ENCODE results near the gene PLPP4. TPM values are rescaled to one million over a fixed set of nuclear protein-coding genes. Genes with fewer than 3 reads are reported as not detected.

The PLPP4 gene
- polyA plus RNA-seq, 3 donors: 6.0 to 7.6 (median 6.2) TPM

- DNase-seq (ENCODE audit: low read depth in 3 of 3, low spot score in 2 of 3): no peak
Measured at GRCh38 chr10:120514959-120515358, 57.9 kb downstream of the PLPP4 start.

DNA sequence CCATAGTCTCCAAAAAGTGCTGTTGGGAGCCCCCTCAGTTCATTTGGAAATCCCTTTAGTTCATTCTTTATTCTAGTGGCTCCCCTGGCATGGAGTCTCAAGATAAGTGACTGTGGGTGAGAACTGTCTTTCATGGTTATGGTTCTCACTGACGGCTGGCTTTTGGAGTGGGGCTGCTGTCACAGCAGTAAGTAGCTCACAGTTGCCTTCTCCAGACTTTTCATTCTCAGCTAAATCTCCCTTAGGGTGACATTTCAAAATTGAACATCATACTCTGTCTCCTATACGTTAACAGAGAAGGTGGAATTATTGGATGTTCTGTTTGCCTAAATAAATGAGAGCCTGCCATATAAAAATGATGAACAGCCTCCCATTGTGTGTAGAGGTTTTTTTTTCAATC lies 58.7 kb downstream of the PLPP4 start:
- no peak for DNase-seq (ENCODE audit: low read depth in 3 of 3, low spot score in 2 of 3)

- DNase-seq (ENCODE audit: low read depth in 3 of 3, low spot score in 2 of 3): no peak
Measured at GRCh38 chr10:120516426-120516825, 59.4 kb downstream of the PLPP4 start.

DNA sequence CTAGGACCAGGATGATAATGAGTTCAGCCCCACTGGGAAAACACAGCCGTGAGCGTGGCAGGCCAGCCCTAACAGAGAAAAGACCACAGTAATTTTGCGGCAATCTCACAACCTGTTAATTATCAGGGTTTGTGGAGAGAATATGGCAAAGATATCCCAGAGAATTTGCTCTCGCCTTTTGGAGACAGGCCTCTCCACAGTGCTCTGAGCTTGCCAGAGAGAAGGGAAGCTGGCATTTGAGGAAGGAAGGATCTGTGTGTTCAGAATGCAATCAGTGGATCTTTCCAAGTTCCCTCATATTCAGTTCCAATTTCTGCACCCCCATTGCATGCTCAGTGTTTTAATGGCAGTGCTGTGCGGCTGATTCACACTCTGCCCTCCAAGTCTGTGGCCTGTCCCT lies 60.2 kb downstream of the PLPP4 start:
- DNase-seq (ENCODE audit: low read depth in 3 of 3, low spot score in 2 of 3): no peak

DNA sequence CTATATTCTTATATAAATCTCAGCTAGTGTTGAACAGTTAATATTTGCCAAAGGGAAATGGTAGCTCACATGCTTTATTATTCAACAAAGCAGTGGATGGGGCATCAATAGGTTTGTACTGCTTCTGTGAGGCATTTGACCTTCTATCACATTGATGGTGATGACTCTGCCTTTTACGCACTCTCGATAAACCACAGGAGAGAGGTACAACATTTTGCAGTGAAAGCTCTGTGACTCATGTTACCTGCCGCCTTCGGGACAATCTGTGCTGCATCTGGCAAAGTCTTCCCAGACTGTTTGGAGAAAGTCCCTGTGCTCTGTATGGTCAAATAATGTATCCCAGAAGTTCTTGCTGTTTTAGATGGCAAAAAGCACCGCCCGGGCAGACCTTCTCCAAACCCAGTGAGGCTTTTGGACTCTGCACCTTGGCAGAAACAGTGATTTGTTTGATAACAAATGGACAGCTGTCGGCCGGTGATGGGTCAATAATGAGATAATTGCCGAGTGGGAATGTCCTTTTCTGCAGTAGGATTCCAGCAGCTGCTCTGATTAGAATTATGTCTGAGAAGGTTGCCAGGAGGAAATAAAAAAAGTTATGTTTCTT lies 61.0 kb downstream of the PLPP4 start:
- no peak for DNase-seq (ENCODE audit: low read depth in 3 of 3, low spot score in 2 of 3)

DNA sequence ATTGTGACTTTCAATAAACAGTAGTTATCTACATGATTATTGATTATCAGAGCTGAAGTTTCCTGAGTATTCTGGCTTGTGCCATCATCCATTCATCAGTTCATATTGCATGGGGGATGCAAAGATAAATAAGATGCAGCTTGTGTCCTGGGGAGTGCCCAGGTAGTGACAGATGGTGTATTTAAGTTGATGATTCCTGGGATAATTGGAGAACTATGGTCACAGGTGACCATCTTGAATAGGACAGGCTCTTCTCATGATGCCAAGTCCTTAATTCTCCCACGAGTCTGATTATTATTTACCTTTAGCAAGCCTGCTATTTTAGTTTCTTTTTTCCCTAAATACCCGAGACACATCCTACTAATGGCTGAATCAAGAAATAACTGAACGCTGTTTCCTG lies 64.9 kb downstream of the PLPP4 start:
- DNase-seq (ENCODE audit: low read depth in 3 of 3, low spot score in 2 of 3): no peak

- DNase-seq (ENCODE audit: low read depth in 3 of 3, low spot score in 2 of 3): no peak
Measured at GRCh38 chr10:120527691-120528090, 70.7 kb downstream of the PLPP4 start.

DNA sequence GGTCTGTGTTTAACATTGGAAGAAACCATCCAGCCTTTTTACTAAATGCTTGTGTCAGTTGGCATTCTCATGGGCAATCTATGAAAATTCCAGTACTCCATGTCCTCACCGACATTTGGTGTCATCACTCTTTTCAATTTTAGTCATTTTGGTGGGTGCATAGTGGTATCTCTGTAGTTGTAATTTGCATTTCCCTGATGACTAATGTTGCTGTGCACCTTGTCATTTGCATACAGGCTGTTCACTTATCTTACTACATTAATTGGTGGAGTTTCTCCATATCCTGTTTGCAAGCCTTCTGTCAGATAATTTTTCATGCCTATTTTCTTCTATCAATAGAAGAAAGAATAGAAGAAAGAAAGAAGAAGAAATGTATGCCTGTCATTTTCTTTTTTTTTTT lies 73.7 kb downstream of the PLPP4 start:
- DNase-seq (ENCODE audit: low read depth in 3 of 3, low spot score in 2 of 3): no peak

GRCh38 chr10:120538091-120538490 lies 81.1 kb downstream of the PLPP4 start:
- DNase-seq (ENCODE audit: low read depth in 3 of 3, low spot score in 2 of 3): no peak

DNA sequence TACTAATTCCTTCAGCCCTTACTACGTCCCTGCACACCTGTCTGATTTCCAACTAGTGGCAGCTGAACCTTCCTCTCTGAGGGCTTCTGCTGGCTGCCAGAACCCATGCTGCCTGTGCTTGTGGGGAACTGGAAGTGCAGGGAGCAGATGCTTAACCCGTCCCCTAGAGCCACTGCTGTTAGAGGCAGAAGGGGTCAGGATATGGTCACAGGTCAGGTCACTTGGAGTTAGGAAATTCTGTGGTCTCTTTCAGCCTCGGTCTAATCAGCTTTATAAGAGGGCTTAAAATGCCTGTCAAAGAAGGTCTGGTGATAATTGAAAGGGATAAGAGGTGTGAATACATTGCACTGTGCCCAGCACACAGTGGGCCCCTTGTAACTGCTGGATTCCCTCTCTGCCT lies 82.0 kb downstream of the PLPP4 start:
- DNase-seq (ENCODE audit: low read depth in 3 of 3, low spot score in 2 of 3): no peak

DNA sequence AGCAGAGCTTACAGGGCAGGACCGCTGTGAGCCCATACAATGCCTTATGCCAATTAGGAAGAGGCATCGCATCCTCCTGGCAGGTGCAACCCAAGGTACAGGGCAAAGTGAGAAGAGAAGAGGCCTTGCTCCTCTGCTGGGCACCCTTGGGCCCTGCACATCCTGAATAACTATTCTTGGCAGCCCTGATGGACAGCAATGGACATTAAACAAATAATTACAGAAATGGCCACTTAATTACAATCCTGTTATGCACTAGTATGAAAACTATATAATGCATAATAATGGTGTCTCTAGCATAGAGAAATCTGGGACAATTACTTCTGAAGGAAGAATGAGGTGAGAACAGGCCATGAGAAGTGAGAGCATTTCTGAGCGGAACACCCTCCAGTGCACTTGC lies 83.5 kb downstream of the PLPP4 start:
- no peak for DNase-seq (ENCODE audit: low read depth in 3 of 3, low spot score in 2 of 3)

DNA sequence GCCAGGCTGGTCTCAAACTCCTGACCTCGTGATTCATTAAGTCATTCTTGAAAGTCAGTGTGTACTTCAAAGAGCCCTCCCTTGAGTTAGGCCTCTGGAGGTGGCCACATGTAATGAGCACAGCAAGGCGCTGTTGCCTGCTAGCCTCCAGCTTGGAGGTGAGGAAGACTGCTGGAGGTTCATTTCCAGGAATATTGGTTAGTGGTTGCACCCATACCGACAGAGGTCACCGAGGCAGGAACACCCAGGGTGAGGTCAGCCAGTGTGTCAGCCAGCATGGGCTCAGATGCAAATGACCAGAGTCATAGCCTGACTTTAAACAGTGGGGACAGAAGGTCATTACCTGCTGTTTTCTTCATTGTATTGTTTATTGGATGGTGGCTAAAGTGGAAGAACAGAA lies 85.0 kb downstream of the PLPP4 start:
- no peak for DNase-seq (ENCODE audit: low read depth in 3 of 3, low spot score in 2 of 3)

DNA sequence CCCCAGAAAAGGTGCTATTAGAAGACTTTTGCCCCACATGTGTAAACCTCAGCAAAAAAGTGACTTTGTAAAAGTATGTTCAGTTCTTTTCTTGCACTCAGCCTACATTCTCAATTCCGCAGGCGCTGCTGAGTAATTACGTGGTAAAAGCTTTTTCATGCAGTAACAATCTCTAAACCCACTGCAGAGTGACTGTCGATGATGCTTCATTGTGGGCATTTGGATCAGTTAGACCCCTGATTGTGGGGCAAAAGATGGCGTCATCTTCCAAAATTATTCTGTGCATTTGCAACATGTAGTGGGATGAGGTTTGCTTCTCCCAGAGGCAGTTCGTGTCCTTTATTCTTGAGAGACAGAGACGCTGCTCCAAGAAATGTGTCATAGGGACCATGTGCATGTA lies 85.6 kb downstream of the PLPP4 start:
- DNase-seq (ENCODE audit: low read depth in 3 of 3, low spot score in 2 of 3): no peak

DNA sequence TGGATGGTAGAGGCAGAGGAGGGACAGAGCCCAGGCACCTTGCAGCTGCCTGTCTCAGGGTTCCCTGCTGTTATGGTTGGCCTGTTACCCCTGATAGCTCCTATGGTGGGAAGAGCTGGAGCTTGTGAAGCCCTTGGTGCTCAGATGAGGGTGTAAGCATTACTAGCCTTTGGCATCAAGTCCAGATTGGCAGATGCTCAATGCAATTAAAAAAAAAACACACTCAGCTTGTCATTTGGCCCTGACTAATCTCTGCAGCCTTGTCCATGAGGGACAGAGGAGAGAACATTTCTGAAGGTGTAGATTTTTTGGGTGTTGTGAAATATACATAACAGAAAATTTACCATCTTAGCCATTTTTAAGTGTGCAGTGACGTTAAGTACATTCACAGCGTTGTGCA lies 86.3 kb downstream of the PLPP4 start:
- DNase-seq (ENCODE audit: low read depth in 3 of 3, low spot score in 2 of 3): no peak

DNA sequence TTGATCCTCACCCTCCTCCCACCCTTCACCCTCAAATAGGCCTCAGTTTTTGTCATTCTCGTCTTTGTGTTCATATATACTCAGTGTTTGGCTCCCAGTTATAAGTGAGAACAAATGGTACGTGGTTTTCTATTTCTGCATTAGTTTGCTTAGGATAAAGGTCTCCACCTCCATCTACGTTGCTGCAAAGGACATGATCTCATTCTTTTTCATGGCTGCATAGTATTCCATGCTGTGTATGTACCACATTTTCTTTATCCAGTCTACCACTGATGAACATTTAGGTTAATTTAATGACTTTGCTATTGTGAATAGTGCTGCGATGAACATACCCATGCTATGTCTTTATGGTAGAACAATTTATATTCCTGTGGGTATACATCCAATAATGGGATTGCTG lies 91.2 kb downstream of the PLPP4 start:
- no peak for DNase-seq (ENCODE audit: low read depth in 3 of 3, low spot score in 2 of 3)

GRCh38 chr10:120552262-120552661 lies 95.2 kb downstream of the PLPP4 start:
- DNase-seq (ENCODE audit: low read depth in 3 of 3, low spot score in 2 of 3): no peak

GRCh38 chr10:120553911-120554310 lies 96.9 kb downstream of the PLPP4 start:
- DNase-seq (ENCODE audit: low read depth in 3 of 3, low spot score in 2 of 3): no peak

GRCh38 chr10:120555436-120555835 lies 98.4 kb downstream of the PLPP4 start:
- no peak for DNase-seq (ENCODE audit: low read depth in 3 of 3, low spot score in 2 of 3)

DNA sequence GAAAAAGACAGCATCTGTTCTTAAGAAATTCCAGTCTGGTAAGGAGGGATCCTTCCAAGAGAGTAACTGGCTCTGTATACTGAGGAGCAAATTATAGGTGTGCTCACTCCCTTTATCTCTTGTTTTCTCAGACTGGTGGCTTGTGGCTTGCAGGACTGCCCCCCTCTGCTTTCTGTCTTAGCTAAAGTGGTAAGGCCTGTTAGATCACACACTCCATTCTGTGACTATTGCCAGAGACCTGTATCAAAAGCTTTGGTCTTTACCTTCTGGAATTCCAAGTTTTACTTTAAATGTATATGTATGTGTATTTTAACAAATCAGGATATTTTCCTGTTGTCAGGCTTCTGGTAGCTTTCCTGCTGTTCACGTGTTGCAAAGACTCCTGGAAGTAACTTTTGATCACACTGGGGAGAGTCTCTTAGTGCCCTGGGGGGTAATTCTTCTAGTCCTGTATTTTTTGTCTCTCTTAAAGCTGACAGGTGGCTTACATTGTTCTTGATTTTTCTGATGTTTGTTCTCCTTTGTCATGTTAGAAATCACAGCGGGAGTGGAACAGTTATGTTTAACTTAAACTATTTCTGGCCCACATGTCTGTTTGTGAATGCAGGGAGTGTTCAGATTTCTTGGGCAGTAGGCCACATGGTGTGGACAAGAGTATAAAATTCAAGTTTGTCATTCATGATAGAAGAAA lies 99.0 kb downstream of the PLPP4 start:
- no peak for DNase-seq (ENCODE audit: low read depth in 3 of 3, low spot score in 2 of 3)

- no peak for DNase-seq (ENCODE audit: low read depth in 3 of 3, low spot score in 2 of 3)
Measured at GRCh38 chr10:120557311-120557710, 100.3 kb downstream of the PLPP4 start.

GRCh38 chr10:120559800-120560199 lies 102.8 kb downstream of the PLPP4 start:
- no peak for DNase-seq (ENCODE audit: low read depth in 3 of 3, low spot score in 2 of 3)

- no peak for DNase-seq (ENCODE audit: low read depth in 3 of 3, low spot score in 2 of 3)
Measured at GRCh38 chr10:120562956-120563355, 105.9 kb downstream of the PLPP4 start.

GRCh38 chr10:120570418-120570817 lies 113.4 kb downstream of the PLPP4 start:
- DNase-seq (ENCODE audit: low read depth in 3 of 3, low spot score in 2 of 3): no peak
